Right lobe of liver (tissue), 4 donors: ENCODE results near the gene TYSND1.

Experiments
- CTCF ChIP-seq, 4 donors: fragments of 200-600 bp in 3 of 4; fragments of 450-650 bp in 1 of 4; IDR thresholded peaks; one replicate each; pipeline versions ENCODE4 v1.5.1 to v1.8.0; 2016 to 2022; ENCODE audit warnings: antibody characterized with exemption in 4 of 4, mild to moderate bottlenecking in 2 of 4
- POLR2A ChIP-seq: fragments of 450-650 bp; IDR thresholded peaks from one replicate; pipeline ENCODE4 v1.6.1; 2017; ENCODE audit warnings: antibody characterized with exemption, mild to moderate bottlenecking
- donor health status: DM: no; HTN: no; CAD: no.
- donor health status: DM: no; HTN: no; CAD: no.
- donor health status: DM: no; HTN: yes; CAD: no.

DNA sequence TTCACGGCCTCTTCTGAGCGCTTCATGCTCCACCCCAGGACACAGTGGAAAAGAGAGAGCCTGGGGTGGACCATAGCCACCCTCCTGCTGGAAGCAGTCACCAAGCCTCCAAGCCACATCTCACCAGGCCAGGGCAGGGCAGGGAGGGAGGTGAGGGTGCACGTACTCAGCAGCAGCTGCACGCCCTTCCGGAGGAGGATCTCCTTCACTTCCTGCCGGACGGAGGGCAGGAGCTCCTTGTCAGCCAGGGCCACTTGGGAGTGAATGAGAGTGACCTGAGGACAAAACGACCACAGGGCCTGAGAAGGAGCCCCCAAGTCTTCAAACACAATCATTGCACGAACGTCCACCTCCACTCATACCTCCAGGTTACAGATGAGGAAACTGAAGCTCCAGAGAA, 28.9 kb downstream of the TYSND1 start:
- TF ChIP-seq POLR2A = no peak
- TF ChIP-seq CTCF (IDR thresholded peaks at IDR 0.05) = no peak
